HG03558 (cell line): ENCODE data around the gene ROPN1L.

Experiments used
- ATAC-seq: cut with Tn5 transposase; IDR thresholded peaks from one replicate; pipeline ENCODE4 v1.9.1; 2021; ENCODE audit warnings: moderate number of reproducible peaks; ENCODE audit not compliant: unreplicated experiment; ENCODE audit errors: extremely low read depth

The ROPN1L gene

GRCh38 chr5:10456583-10457420, 15.1 kb downstream of the ROPN1L start:
- no peak for ATAC-seq

GRCh38 chr5:10457682-10458574, 16.2 kb downstream of the ROPN1L start:
- ATAC-seq, result no peak

GRCh38 chr5:10459080-10460055, 17.7 kb downstream of the ROPN1L start:
- no peak for ATAC-seq

GRCh38 chr5:10460252-10460906, 18.7 kb downstream of the ROPN1L start:
- ATAC-seq, result no peak

- no peak for ATAC-seq
These were observed 19.4 kb downstream of the ROPN1L start for GRCh38 chr5:10461041-10461440.

- no peak for ATAC-seq
These were observed 20.4 kb downstream of the ROPN1L start for GRCh38 chr5:10461904-10462555.

GRCh38 chr5:10463566-10463965, 21.9 kb downstream of the ROPN1L start:
- ATAC-seq, result no peak

- no peak for ATAC-seq
These were observed 22.5 kb downstream of the ROPN1L start for GRCh38 chr5:10464173-10464572.

GRCh38 chr5:10465726-10466125, 24.0 kb downstream of the ROPN1L start:
- ATAC-seq, result no peak

- no peak for ATAC-seq
These were observed 24.9 kb downstream of the ROPN1L start for GRCh38 chr5:10466446-10467073.

- ATAC-seq, result no peak
These were observed 25.9 kb downstream of the ROPN1L start for GRCh38 chr5:10467281-10468198.

GRCh38 chr5:10468256-10468655, 26.6 kb downstream of the ROPN1L start:
- ATAC-seq, result no peak

GRCh38 chr5:10469253-10470050, 27.8 kb downstream of the ROPN1L start:
- ATAC-seq, result no peak

- no peak for ATAC-seq
These were observed 29.0 kb downstream of the ROPN1L start for GRCh38 chr5:10470669-10471068.

GRCh38 chr5:10471677-10472076, 30.0 kb downstream of the ROPN1L start:
- ATAC-seq, result no peak

- ATAC-seq, result no peak
These were observed 32.9 kb downstream of the ROPN1L start for GRCh38 chr5:10474521-10475075.
